Ascending aorta (tissue), 2 donors: Measurements from ENCODE around the gene DOCK3. TPM values are rescaled to one million over a fixed set of nuclear protein-coding genes. Genes with fewer than 3 reads are reported as not detected.
A peak's percentile ranks its signal among the peaks of the same experiment; 100 is the strongest.

Experiments used
- DNase-seq, 2 donors: peaks; one replicate each; pipeline ENCODE4 v3.0.0-alpha.2; 2019; ENCODE audit warnings: low spot score in 2 of 2
- H3K27ac ChIP-seq, 2 donors: fragments of 200-600 bp; sonication (generic); one replicate each; pipeline ENCODE4 v1.5.1; 2016 to 2017; ENCODE audit warnings: mild to moderate bottlenecking in 1 of 2
- H3K27me3 ChIP-seq: fragments of 200-600 bp; sonication (generic); one replicate; pipeline ENCODE4 v1.5.1; 2017
- H3K36me3 ChIP-seq, 2 donors: fragments of 200-600 bp; sonication (generic); one replicate each; pipeline ENCODE4 v1.5.1; 2016
- H3K4me1 ChIP-seq, 2 donors: fragments of 200-600 bp; sonication (generic); one replicate each; pipeline ENCODE4 v1.5.1; 2016 to 2017; ENCODE audit warnings: mild to moderate bottlenecking in 1 of 2
- H3K4me3 ChIP-seq, 2 donors: fragments of 200-600 bp; sonication (generic); one replicate each; pipeline ENCODE4 v1.5.1; 2016 to 2017; ENCODE audit warnings: mild to moderate bottlenecking in 1 of 2
- H3K9me3 ChIP-seq, 2 donors: fragments of 200-600 bp; sonication (generic); one replicate each; pipeline ENCODE4 v1.5.1; 2016
- intact Hi-C: fragments of 100-400 bp; cut with DNase I; formaldehyde crosslinking; loops from one replicate; pipeline ENCODE4 v1.15.1; 2023
- total RNA-seq: library from RNA; depleted of rRNA; stranded (reverse); fragments of >200 nt; gene quantifications from one replicate; pipeline ENCODE4 v1.1.0, GENCODE V29; 2016
- TF ChIP-seq, protein P1 (sequence below), 3 experiments: fragments of 200-600 bp in 2 of 3; fragments of 450-650 bp in 1 of 3; sonication (generic) in 2 of 3; IDR thresholded peaks; one replicate each; pipeline ENCODE4 v1.5.1; 2016 to 2019; ENCODE audit warnings: antibody characterized with exemption in 3 of 3, mild to moderate bottlenecking in 1 of 3, moderate library complexity in 1 of 3

Gene DOCK3
- total RNA-seq, 1 donor from 2014 or later = 3.9 TPM

DNA sequence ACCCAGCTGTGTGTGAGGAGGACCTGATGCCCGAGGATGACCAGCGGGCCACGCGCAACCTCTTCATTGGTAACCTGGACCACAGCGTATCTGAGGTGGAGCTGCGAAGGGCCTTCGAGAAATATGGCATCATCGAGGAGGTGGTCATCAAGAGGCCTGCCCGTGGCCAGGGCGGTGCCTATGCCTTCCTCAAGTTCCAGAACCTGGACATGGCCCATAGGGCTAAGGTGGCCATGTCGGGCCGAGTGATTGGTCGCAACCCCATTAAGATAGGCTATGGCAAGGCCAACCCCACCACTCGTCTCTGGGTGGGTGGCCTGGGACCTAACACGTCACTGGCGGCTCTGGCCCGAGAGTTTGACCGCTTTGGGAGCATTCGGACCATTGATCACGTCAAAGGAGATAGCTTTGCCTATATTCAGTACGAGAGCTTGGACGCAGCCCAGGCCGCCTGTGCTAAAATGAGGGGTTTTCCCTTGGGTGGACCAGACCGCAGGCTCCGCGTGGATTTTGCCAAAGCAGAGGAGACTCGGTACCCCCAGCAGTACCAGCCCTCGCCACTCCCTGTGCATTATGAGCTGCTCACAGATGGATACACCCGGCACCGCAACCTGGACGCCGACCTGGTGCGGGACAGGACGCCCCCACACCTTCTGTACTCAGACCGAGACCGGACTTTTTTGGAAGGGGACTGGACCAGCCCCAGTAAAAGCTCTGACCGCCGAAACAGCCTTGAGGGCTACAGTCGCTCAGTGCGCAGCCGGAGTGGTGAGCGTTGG, 717.8 kb downstream of the DOCK3 start:
- intact Hi-C loops = no loop called here
- DNase-seq = no peak
- H3K4me3 ChIP-seq = peak overlapping the region; percentile 86 to 90
- TF ChIP-seq, protein P1, sequence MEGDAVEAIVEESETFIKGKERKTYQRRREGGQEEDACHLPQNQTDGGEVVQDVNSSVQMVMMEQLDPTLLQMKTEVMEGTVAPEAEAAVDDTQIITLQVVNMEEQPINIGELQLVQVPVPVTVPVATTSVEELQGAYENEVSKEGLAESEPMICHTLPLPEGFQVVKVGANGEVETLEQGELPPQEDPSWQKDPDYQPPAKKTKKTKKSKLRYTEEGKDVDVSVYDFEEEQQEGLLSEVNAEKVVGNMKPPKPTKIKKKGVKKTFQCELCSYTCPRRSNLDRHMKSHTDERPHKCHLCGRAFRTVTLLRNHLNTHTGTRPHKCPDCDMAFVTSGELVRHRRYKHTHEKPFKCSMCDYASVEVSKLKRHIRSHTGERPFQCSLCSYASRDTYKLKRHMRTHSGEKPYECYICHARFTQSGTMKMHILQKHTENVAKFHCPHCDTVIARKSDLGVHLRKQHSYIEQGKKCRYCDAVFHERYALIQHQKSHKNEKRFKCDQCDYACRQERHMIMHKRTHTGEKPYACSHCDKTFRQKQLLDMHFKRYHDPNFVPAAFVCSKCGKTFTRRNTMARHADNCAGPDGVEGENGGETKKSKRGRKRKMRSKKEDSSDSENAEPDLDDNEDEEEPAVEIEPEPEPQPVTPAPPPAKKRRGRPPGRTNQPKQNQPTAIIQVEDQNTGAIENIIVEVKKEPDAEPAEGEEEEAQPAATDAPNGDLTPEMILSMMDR (IDR thresholded peaks at IDR 0.05) = no peak
- peaks cover 50 to 62% of the 10 kb centered on the region in 2 donors for H3K36me3 ChIP-seq
- H3K27ac ChIP-seq = peak overlapping the region; percentile 81 to 89
- no peaks in the 10 kb centered on the region for H3K9me3 ChIP-seq
- no peaks in the 10 kb centered on the region for H3K27me3 ChIP-seq
- peaks cover 14 to 45% of the 10 kb centered on the region in 2 donors for H3K4me1 ChIP-seq

DNA sequence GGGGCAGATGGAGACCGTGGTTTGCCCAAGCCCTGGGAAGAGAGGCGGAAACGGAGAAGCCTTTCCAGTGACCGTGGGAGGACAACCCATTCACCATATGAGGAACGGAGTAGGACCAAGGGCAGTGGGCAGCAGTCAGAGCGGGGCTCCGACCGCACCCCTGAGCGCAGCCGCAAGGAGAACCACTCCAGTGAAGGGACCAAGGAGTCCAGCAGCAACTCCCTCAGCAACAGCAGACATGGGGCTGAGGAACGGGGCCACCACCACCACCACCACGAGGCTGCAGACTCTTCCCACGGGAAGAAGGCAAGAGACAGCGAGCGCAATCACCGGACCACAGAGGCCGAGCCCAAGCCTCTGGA, 718.4 kb downstream of the DOCK3 start:
- no peaks in the 10 kb centered on the region for H3K9me3 ChIP-seq
- intact Hi-C loops = no loop called here
- no peaks in the 10 kb centered on the region for H3K27me3 ChIP-seq
- peaks cover 14 to 39% of the 10 kb centered on the region in 2 donors for H3K4me1 ChIP-seq
- H3K4me3 ChIP-seq = peak overlapping the region in 1 of 2 donors; percentile 86
- H3K27ac ChIP-seq = no peak overlapping the region
- no peak for DNase-seq
- TF ChIP-seq, protein P1 (IDR thresholded peaks at IDR 0.05) = no peak
- H3K36me3 ChIP-seq = peaks cover 51 to 58% of the 10 kb centered on the region in 2 donors

DNA sequence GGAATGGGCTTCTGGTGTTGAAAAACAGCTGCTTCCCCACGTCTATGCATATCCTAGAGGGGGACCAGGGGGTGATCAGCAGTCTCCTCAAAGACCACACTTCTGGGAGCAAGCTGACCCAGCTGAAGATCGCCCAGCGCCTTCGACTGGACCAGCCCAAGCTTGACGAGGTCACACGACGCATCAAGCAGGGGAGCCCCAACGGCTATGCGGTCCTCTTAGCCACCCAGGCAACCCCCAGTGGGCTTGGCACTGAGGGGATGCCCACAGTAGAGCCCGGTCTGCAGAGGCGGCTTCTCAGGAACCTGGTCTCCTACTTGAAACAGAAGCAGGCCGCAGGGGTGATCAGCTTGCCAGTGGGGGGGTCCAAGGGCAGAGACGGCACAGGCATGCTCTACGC, 718.8 kb downstream of the DOCK3 start:
- Histone ChIP-seq H3K4me3 (peak overlapping the region in 1 of 2 donors; percentile 86), H3K9me3 (no peaks in the 10 kb centered on the region), H3K4me1 (peaks cover 14 to 39% of the 10 kb centered on the region in 2 donors), H3K27me3 (no peaks in the 10 kb centered on the region), H3K36me3 (peaks cover 49 to 58% of the 10 kb centered on the region in 2 donors), H3K27ac (no peak overlapping the region)
- no peak for DNase-seq
- intact Hi-C loops = no loop called here
- TF ChIP-seq, protein P1 (IDR thresholded peaks at IDR 0.05) = no peak

DNA sequence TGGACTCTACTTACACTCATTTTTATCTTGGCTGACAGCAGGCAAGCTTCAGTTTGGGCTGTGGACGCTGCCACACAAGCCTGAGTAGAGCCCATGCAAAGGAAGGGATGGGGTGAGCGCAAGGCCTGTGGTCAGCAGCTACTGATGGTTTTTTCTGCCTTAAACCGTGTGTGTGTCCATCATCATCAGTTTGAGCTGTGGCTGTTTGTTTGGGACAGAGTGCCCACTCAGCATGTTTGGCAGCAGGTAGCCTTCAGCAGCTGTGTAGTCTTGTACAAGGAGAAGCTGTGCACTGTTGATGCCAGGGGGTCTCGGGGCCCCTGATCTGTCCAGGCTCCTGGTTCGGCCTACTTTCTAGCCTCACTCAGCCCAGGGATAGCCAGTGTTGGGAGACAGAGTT, 719.8 kb downstream of the DOCK3 start:
- Histone ChIP-seq H3K36me3 (peaks cover 49 to 61% of the 10 kb centered on the region in 2 donors), H3K9me3 (no peaks in the 10 kb centered on the region), H3K27me3 (no peaks in the 10 kb centered on the region), H3K4me3 (no peak overlapping the region), H3K4me1 (peaks cover 14 to 39% of the 10 kb centered on the region in 2 donors), H3K27ac (no peak overlapping the region)
- no peak for DNase-seq
- intact Hi-C loops = no loop called here
- TF ChIP-seq, protein P1 (IDR thresholded peaks at IDR 0.05) = no peak

DNA sequence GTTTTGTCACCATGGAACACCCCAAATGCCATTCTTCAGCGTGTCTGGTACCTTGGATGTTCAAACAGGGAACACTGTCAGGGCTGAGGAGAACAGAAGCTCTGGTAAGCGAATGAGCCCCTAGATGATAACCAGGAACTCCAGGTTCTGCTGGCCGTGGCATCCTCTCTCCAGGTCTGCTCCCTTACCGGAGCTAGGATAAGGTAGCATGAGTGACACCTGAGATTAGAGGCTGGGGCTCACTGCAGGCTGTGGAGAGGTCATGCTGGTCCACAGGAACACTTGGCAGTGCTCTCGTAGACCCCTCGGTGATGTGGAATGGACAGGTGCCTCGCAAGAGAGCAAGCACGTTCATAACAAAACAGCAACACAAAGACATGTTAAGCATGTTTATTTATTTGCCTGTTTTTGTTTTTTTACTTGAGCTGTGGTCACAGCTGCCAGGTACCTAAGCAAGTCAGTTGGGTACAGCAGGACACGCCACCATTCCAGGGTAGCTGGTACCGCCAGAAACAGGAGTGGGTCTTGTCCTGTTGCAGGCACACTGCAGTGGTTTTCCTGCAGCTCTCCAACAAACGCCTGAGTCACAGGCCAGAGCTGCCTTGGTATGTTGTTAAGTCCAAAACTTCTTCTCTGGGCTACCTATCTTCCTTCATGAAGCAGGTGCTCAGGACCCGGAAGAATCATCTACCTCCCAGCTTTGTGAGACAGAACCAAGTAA, 720.9 kb downstream of the DOCK3 start:
- Histone ChIP-seq H3K9me3 (no peaks in the 10 kb centered on the region), H3K27me3 (no peaks in the 10 kb centered on the region), H3K36me3 (peaks cover 51 to 67% of the 10 kb centered on the region in 2 donors), H3K4me1 (peaks cover 12 to 31% of the 10 kb centered on the region in 2 donors), H3K27ac (no peak overlapping the region), H3K4me3 (no peak overlapping the region)
- TF ChIP-seq, protein P1 (IDR thresholded peaks at IDR 0.05) = no peak
- intact Hi-C loops = no loop called here
- DNase-seq = no peak
